ENCODE measurements around the gene ZNF423.

GRCh38 chr16:49510654-49511305 is 345.1 kb downstream of the ZNF423 start:
- TF ChIP-seq POLR2A (IDR thresholded peaks at IDR 0.05) (no peak), CTCF (IDR thresholded peaks at IDR 0.05) (no peak), EP300 (IDR thresholded peaks at IDR 0.05) (no peak)
